B cell (primary cell): ENCODE measurements around the gene MYOF. TPM values are rescaled to one million over a fixed set of nuclear protein-coding genes. Genes with fewer than 3 reads are reported as not detected.

Experiments used
- ATAC-seq: fragments of 200-7000 bp; cut with Tn5 transposase; one replicate; pipeline ENCODE4 v1.10.0; 2021; ENCODE audit warnings: low read depth, mild to moderate bottlenecking, moderate number of reproducible peaks, moderate library complexity
- CTCF ChIA-PET: fragments of 350-600 bp; sonication (Branson Sonifier 250); formaldehyde crosslinking; loops from one replicate; lab custom pipeline; 2021; ENCODE audit warnings: antibody characterized with exemption, inconsistent platforms; lab: Charles Lee
- POLR2A ChIA-PET: fragments of 350-600 bp; sonication (Branson Sonifier 250); formaldehyde crosslinking; loops from one replicate; lab custom pipeline; 2021; ENCODE audit warnings: antibody characterized with exemption; lab: Charles Lee
- DNase-seq: peaks from one replicate; pipeline ENCODE4 v3.0.0; 2013
- H2AFZ ChIP-seq: 2 replicates; pipeline ENCODE4 v1.6.1; 2012; ENCODE audit warnings: mild to moderate bottlenecking, low read depth, low read length; ENCODE audit not compliant: insufficient read depth, poor library complexity, severe bottlenecking
- H3K27ac ChIP-seq, 2 donors: 1 replicate in 1 of 2; 2 replicates in 1 of 2; pipeline ENCODE4 v1.5.1; 2012 to 2013; ENCODE audit warnings: low read length in 2 of 2, mild to moderate bottlenecking in 2 of 2, moderate library complexity in 1 of 2
- H3K27me3 ChIP-seq, 4 experiments: fragments of 200-600 bp in 1 of 4; sonication (generic) in 1 of 4; replicated peaks in 1 of 4; 1 replicate in 2 of 4; 2 replicates in 2 of 4; pipeline versions ENCODE4 v1.6.1 to v1.7.0; 2013 to 2016; ENCODE audit warnings: low read length in 3 of 4, mild to moderate bottlenecking in 2 of 4, mixed read lengths in 1 of 4, moderate library complexity in 1 of 4; ENCODE audit not compliant: insufficient read depth in 4 of 4, control insufficient read depth in 3 of 4; ENCODE audit errors: control extremely low read depth in 1 of 4
- H3K36me3 ChIP-seq, 2 experiments: replicated peaks in 1 of 2; 1 replicate in 1 of 2; 2 replicates in 1 of 2; pipeline versions ENCODE4 v1.6.1 to v1.7.1; 2013; ENCODE audit warnings: low read length in 1 of 2; ENCODE audit not compliant: insufficient read depth in 2 of 2, control insufficient read depth in 1 of 2; ENCODE audit errors: control extremely low read depth in 1 of 2, extremely low read depth in 1 of 2
- H3K4me1 ChIP-seq, 2 donors: fragments of 200-600 bp in 1 of 2; sonication (generic) in 1 of 2; 1 replicate in 1 of 2; 2 replicates in 1 of 2; pipeline versions ENCODE4 v1.5.1 to v1.6.1; 2013 to 2017; ENCODE audit warnings: low read length in 2 of 2; ENCODE audit not compliant: control insufficient read depth in 2 of 2, insufficient read depth in 2 of 2
- H3K4me2 ChIP-seq: replicated peaks from 2 replicates; pipeline ENCODE3; 2012; ENCODE audit warnings: mild to moderate bottlenecking, low read depth, low read length; ENCODE audit not compliant: poor library complexity, severe bottlenecking
- H3K4me3 ChIP-seq, 5 experiments: fragments of 200-600 bp in 1 of 5; sonication (generic) in 1 of 5; 1 replicate in 3 of 5; 2 replicates in 2 of 5; pipeline versions ENCODE4 v1.5.1 to v1.7.0; 2011 to 2016; ENCODE audit warnings: low read length in 4 of 5, mild to moderate bottlenecking in 4 of 5, low read depth in 2 of 5, control low read depth in 1 of 5, moderate library complexity in 1 of 5; ENCODE audit not compliant: insufficient read depth in 1 of 5; ENCODE audit errors: control extremely low read depth in 1 of 5, extremely low read depth in 1 of 5
- H3K79me2 ChIP-seq: fragments of 200-600 bp; sonication (generic); one replicate; pipeline ENCODE4 v1.6.0; 2016; ENCODE audit warnings: low read length; ENCODE audit not compliant: control insufficient read depth, insufficient read depth
- H3K9ac ChIP-seq: fragments of 200-600 bp; sonication (generic); 2 replicates; pipeline ENCODE4 v1.6.1; 2017; ENCODE audit warnings: mild to moderate bottlenecking, low read length, moderate library complexity
- H3K9me3 ChIP-seq, 3 donors: one replicate each; pipeline versions ENCODE4 v1.6.1 to v1.7.1; 2013; ENCODE audit warnings: low read length in 2 of 3; ENCODE audit not compliant: control insufficient read depth in 2 of 3, insufficient read depth in 1 of 3; ENCODE audit errors: control extremely low read depth in 1 of 3
- H4K20me1 ChIP-seq: 2 replicates; pipeline ENCODE4 v1.6.0; 2012; ENCODE audit warnings: mild to moderate bottlenecking, low read length; ENCODE audit not compliant: insufficient read depth, control insufficient read depth, poor library complexity, severe bottlenecking
- H3K27ac Mint-ChIP-seq: one replicate; pipeline ENCODE4 v1.8.0; 2021; ENCODE audit warnings: mixed read lengths
- H3K27me3 Mint-ChIP-seq: one replicate; pipeline ENCODE4 v1.8.0; 2021; ENCODE audit warnings: mixed read lengths
- H3K4me1 Mint-ChIP-seq: one replicate; pipeline ENCODE4 v1.8.0; 2021; ENCODE audit warnings: mixed read lengths
- H3K4me3 Mint-ChIP-seq: one replicate; pipeline ENCODE4 v1.8.0; 2021; ENCODE audit warnings: mixed read lengths
- H3K9me3 Mint-ChIP-seq: one replicate; pipeline ENCODE4 v1.8.0; 2022; ENCODE audit warnings: mixed read lengths; ENCODE audit not compliant: insufficient read depth
- CTCF ChIP-seq: fragments of 200-600 bp; IDR thresholded peaks from one replicate; pipeline ENCODE4 v1.8.0; 2022; ENCODE audit warnings: antibody characterized with exemption, mild to moderate bottlenecking
- EZH2 ChIP-seq: IDR thresholded peaks from 2 replicates; pipeline ENCODE4 v1.6.1; 2012; ENCODE audit warnings: borderline replicate concordance, low read depth, mild to moderate bottlenecking, moderate library complexity, low read length; ENCODE audit not compliant: insufficient read depth, poor library complexity, severe bottlenecking
- WGBS: methylation state at CpG from one replicate; pipeline ENCODE4 v1.1.5; 2013; ENCODE audit warnings: missing lambda C conversion rate; ENCODE audit not compliant: insufficient coverage; 5-methylcytosine and 5-hydroxymethylcytosine counted together
- intact Hi-C: fragments of 100-400 bp; cut with micrococcal nuclease; formaldehyde crosslinking; loops from one replicate; pipeline ENCODE4 v1.10.0; 2022
- polyA plus RNA-seq: library from polyadenylated mRNA; depleted of rRNA; stranded (reverse); fragments of >200 nt; gene quantifications from 2 replicates; pipeline ENCODE4 v1.2.3, GENCODE V29; 2012
- total RNA-seq, 2 donors: library from RNA; stranded (reverse); fragments of 120-200 nt in 1 of 2; gene quantifications; 1 replicate in 1 of 2; 2 replicates in 1 of 2; pipeline versions ENCODE4 v1.2.3 to v1.2.4, GENCODE V29; 2013 to 2022

MYOF gene
- total and polyA plus RNA-seq, 2 donors (not counting 1 experiment from before 2014, with no cell fraction given), result 0.07 to 0.18 TPM

- 100% methylated on average over 1 of the region's 3 CpGs for WGBS
- Mint-ChIP-seq H3K4me3 (no peak overlapping the region), H3K27ac (no peak overlapping the region), H3K9me3 (no peaks in the 10 kb centered on the region), H3K27me3 (no peaks in the 10 kb centered on the region), H3K4me1 (peaks cover 3% of the 10 kb centered on the region)
- H3K79me2 ChIP-seq, result no peaks in the 10 kb centered on the region
- peaks cover 0 to 3% (median 0%) of the 10 kb centered on the region in 3 donors for H3K9me3 ChIP-seq
- intact Hi-C loops, result no loop called here
- H3K27me3 ChIP-seq, result no peaks in the 10 kb centered on the region
- no peak overlapping the region for H2AFZ ChIP-seq
- no peak overlapping the region for H3K4me2 ChIP-seq
- ChIA-PET POLR2A (no interaction called here), CTCF (interaction anchor here (1.4 kb wide), 1 partner anchor 9 kb away, joined by 6 read pairs; no protein-coding TSS in a partner anchor)
- DNase-seq (no peak), ATAC-seq (no peak)
- no peaks in the 10 kb centered on the region for H3K4me1 ChIP-seq
- no peak overlapping the region for H3K27ac ChIP-seq
- TF ChIP-seq EZH2 (no peak), CTCF (no peak)
- H3K36me3 ChIP-seq, result no peaks in the 10 kb centered on the region
- no peak overlapping the region for H3K9ac ChIP-seq
- no peak overlapping the region for H3K4me3 ChIP-seq
- H4K20me1 ChIP-seq, result no peaks in the 10 kb centered on the region
These were observed 200.8 kb downstream of the MYOF start for GRCh38 chr10:93281367-93281720.

DNA sequence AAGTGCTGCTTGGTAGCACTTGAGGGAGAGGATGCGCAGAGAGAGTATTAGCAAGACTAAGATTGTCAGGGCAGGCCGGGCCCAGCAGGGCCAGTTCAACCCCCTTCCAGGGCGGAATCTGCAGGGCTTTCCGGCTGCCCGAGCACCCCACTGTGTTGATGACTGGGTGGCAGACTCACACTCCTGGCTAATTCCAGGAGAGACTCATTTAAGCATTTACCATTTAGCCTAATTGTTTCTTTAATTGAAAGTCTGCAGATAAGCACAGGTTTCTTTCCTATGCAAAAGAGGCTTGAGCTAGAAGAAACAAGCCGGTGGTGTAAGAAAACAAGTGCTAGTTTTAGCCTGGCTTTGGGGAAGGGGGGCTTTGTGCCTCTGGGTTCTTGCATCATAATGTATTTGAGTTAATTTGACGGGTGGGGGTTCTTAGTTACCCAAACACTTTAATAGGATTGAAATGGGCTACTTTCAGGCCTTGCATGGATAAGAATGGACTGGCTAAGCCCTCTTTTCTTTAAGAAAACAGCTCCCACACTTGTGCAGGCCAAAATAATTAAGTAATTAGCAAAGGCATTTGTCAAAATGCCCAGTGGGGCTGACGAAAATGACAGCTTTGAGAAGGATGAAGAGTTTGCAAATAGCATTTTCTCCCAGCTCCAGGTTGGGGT lies 201.3 kb downstream of the MYOF start:
- Mint-ChIP-seq H3K27me3 (no peaks in the 10 kb centered on the region), H3K4me3 (no peak overlapping the region), H3K9me3 (no peaks in the 10 kb centered on the region), H3K4me1 (peaks cover 3% of the 10 kb centered on the region), H3K27ac (no peak overlapping the region)
- Histone ChIP-seq H4K20me1 (no peaks in the 10 kb centered on the region), H3K9ac (no peak overlapping the region), H3K79me2 (no peaks in the 10 kb centered on the region), H3K27me3 (no peaks in the 10 kb centered on the region), H3K4me2 (no peak overlapping the region), H2AFZ (no peak overlapping the region), H3K36me3 (no peaks in the 10 kb centered on the region), H3K27ac (no peak overlapping the region), H3K4me1 (no peaks in the 10 kb centered on the region), H3K9me3 (peaks cover 0 to 3% (median 0%) of the 10 kb centered on the region in 3 donors), H3K4me3 (no peak overlapping the region)
- DNase-seq (no peak), ATAC-seq (no peak)
- CTCF ChIA-PET, result interaction anchor here (1.4 kb wide), 1 partner anchor 10 kb away, joined by 6 read pairs; no protein-coding TSS in a partner anchor
- WGBS, result 82% methylated on average over 7 of the region's 8 CpGs
- TF ChIP-seq EZH2 (no peak), CTCF (no peak)
- POLR2A ChIA-PET, result no interaction called here
- intact Hi-C loops, result no loop called here
